IMR-90 (cell line): Measurements from ENCODE around the gene BTBD6. TPM values are rescaled to one million over a fixed set of nuclear protein-coding genes. Genes with fewer than 3 reads are reported as not detected.

Experiments used
- ATAC-seq: fragments of 200-7000 bp; cut with Tn5 transposase; 2 replicates; pipeline ENCODE4 v1.9.1; 2020; ENCODE audit warnings: low read depth, mild to moderate bottlenecking, moderate library complexity
- BruUV-seq: library from RNA; stranded (reverse); fragments of 400-500 nt; replicated peaks from 2 replicates; lab custom pipeline; 2021; lab: Mats Ljungman, UMichigan
- CTCF ChIA-PET: fragments of 300-600 bp; formaldehyde crosslinking; extraction: SDS; loops from one replicate; lab custom pipeline; 2021; ENCODE audit warnings: antibody characterized with exemption; lab: Yijun Ruan, JAX
- POLR2A ChIA-PET: fragments of 300-600 bp; sonication (Branson Sonifier 250); formaldehyde crosslinking; loops from one replicate; lab custom pipeline; 2022; ENCODE audit warnings: antibody characterized with exemption; ENCODE audit not compliant: unreplicated experiment; lab: Charles Lee
- DNase-seq: peaks from one replicate; pipeline ENCODE4 v3.0.0; 2013
- H2AFZ ChIP-seq: replicated peaks from 2 replicates; pipeline ENCODE3; 2013; ENCODE audit warnings: low read length, mild to moderate bottlenecking; ENCODE audit not compliant: poor library complexity
- H2AK5ac ChIP-seq: 2 replicates; pipeline ENCODE4 v1.6.1; 2013; ENCODE audit warnings: low read depth, low read length, inconsistent platforms
- H2AK9ac ChIP-seq: replicated peaks from 2 replicates; pipeline ENCODE3; 2013; ENCODE audit warnings: mild to moderate bottlenecking, low read depth, low read length, moderate library complexity; ENCODE audit not compliant: poor library complexity
- H2BK120ac ChIP-seq: 2 replicates; pipeline ENCODE4 v1.6.1; 2013; ENCODE audit warnings: low read depth, low read length, inconsistent platforms
- H2BK15ac ChIP-seq: 3 replicates; pipeline ENCODE4 v1.6.1; 2013; ENCODE audit warnings: low read depth, low read length, inconsistent platforms
- H2BK20ac ChIP-seq: 2 replicates; pipeline ENCODE4 v1.6.1; 2013; ENCODE audit warnings: low read depth, mild to moderate bottlenecking, inconsistent platforms, low read length, moderate library complexity
- H2BK5ac ChIP-seq: 2 replicates; pipeline ENCODE4 v1.6.1; 2013; ENCODE audit warnings: mild to moderate bottlenecking, low read depth, low read length, inconsistent platforms; ENCODE audit not compliant: poor library complexity, severe bottlenecking
- H3K14ac ChIP-seq: replicated peaks from 2 replicates; pipeline ENCODE4 v1.6.1; 2013; ENCODE audit warnings: low read depth, low read length, inconsistent platforms
- H3K18ac ChIP-seq: 2 replicates; pipeline ENCODE4 v1.6.1; 2013; ENCODE audit warnings: low read depth, low read length, control low read depth
- H3K23ac ChIP-seq: 2 replicates; pipeline ENCODE4 v1.6.1; 2013; ENCODE audit warnings: low read depth, low read length, inconsistent platforms
- H3K27ac ChIP-seq: 2 replicates; pipeline ENCODE4 v1.5.1; 2013; ENCODE audit warnings: mild to moderate bottlenecking, control low read depth, low read length; ENCODE audit not compliant: insufficient read depth
- H3K27me3 ChIP-seq: 2 replicates; pipeline ENCODE4 v1.6.1; 2013; ENCODE audit warnings: low read length; ENCODE audit not compliant: control insufficient read depth, insufficient read depth
- H3K36me3 ChIP-seq: 2 replicates; pipeline ENCODE4 v1.6.1; 2013; ENCODE audit warnings: low read length, mixed read lengths; ENCODE audit not compliant: control insufficient read depth, insufficient read depth
- H3K4ac ChIP-seq: 2 replicates; pipeline ENCODE4 v1.6.1; 2013; ENCODE audit warnings: low read depth, low read length, inconsistent platforms
- H3K4me1 ChIP-seq: 2 replicates; pipeline ENCODE4 v1.6.1; 2013; ENCODE audit warnings: low read length, mixed read lengths; ENCODE audit not compliant: control insufficient read depth, insufficient read depth
- H3K4me2 ChIP-seq: 2 replicates; pipeline ENCODE4 v1.6.1; 2013; ENCODE audit warnings: low read depth, mild to moderate bottlenecking, control low read depth, low read length, moderate library complexity
- H3K4me3 ChIP-seq: 2 replicates; pipeline ENCODE4 v1.5.1; 2013; ENCODE audit warnings: low read depth, mild to moderate bottlenecking, control low read depth, low read length, moderate library complexity; ENCODE audit not compliant: insufficient read depth
- H3K56ac ChIP-seq: 2 replicates; pipeline ENCODE4 v1.6.1; 2013; ENCODE audit warnings: low read length, inconsistent platforms; ENCODE audit not compliant: insufficient read depth; ENCODE audit errors: extremely low read depth
- H3K79me1 ChIP-seq, 2 experiments: 2 replicates each; pipeline ENCODE4 v1.6.1; 2013; ENCODE audit warnings: low read length in 2 of 2, inconsistent platforms in 1 of 2, low read depth in 1 of 2
- H3K9ac ChIP-seq: 2 replicates; pipeline ENCODE4 v1.6.1; 2013; ENCODE audit warnings: low read depth, low read length, control low read depth
- H3K9me1 ChIP-seq: 2 replicates; pipeline ENCODE4 v1.6.1; 2013; ENCODE audit warnings: low read length, inconsistent platforms; ENCODE audit not compliant: insufficient read depth
- H3K9me3 ChIP-seq: 2 replicates; pipeline ENCODE4 v1.6.1; 2013; ENCODE audit warnings: low read length; ENCODE audit not compliant: control insufficient read depth, insufficient read depth
- H4K20me1 ChIP-seq: 2 replicates; pipeline ENCODE4 v1.6.1; 2013; ENCODE audit warnings: low read length, inconsistent platforms; ENCODE audit not compliant: insufficient read depth
- H4K5ac ChIP-seq: 2 replicates; pipeline ENCODE4 v1.6.1; 2013; ENCODE audit warnings: mild to moderate bottlenecking, low read depth, low read length, control low read depth
- H4K8ac ChIP-seq, 2 experiments: 2 replicates each; pipeline ENCODE4 v1.6.1; 2013; ENCODE audit warnings: low read depth in 2 of 2, low read length in 2 of 2, control low read depth in 1 of 2, inconsistent platforms in 1 of 2
- H4K91ac ChIP-seq: 2 replicates; pipeline ENCODE4 v1.6.1; 2013; ENCODE audit warnings: low read depth, low read length, inconsistent platforms; ENCODE audit not compliant: insufficient read depth
- CEBPB ChIP-seq: IDR thresholded peaks from 2 replicates; pipeline ENCODE4 v1.6.1; 2012; ENCODE audit warnings: low read depth, low read length, improper control_type of control experiment
- CHD1 ChIP-seq: IDR thresholded peaks from 2 replicates; pipeline ENCODE4 v1.6.1; 2012; ENCODE audit warnings: low read depth, low read length, improper control_type of control experiment
- CTCF ChIP-seq: conservative IDR thresholded peaks from 2 replicates; pipeline ENCODE4 v1.5.1; 2012; ENCODE audit warnings: mild to moderate bottlenecking, low read depth, low read length, improper control_type of control experiment
- FOS ChIP-seq: fragments of 150-350 bp; IDR thresholded peaks from 2 replicates; pipeline ENCODE4 v1.6.1; 2016; ENCODE audit warnings: low read depth, low read length
- MAFK ChIP-seq: IDR thresholded peaks from 2 replicates; pipeline ENCODE4 v1.6.1; 2012; ENCODE audit warnings: low read depth, low read length, improper control_type of control experiment
- MAZ ChIP-seq: IDR thresholded peaks from 2 replicates; pipeline ENCODE4 v1.6.1; 2012; ENCODE audit warnings: low read depth, mild to moderate bottlenecking, low read length, improper control_type of control experiment, moderate library complexity, borderline replicate concordance
- MXI1 ChIP-seq: IDR thresholded peaks from 2 replicates; pipeline ENCODE4 v1.6.1; 2012; ENCODE audit warnings: low read depth, mild to moderate bottlenecking, low read length, moderate library complexity, borderline replicate concordance
- NFE2L2 ChIP-seq: fragments of 150-350 bp; IDR thresholded peaks from 2 replicates; pipeline ENCODE4 v1.6.1; 2016; ENCODE audit warnings: low read depth, mild to moderate bottlenecking, low read length
- RAD21 ChIP-seq: IDR thresholded peaks from 2 replicates; pipeline ENCODE4 v1.6.1; 2012; ENCODE audit warnings: low read length, improper control_type of control experiment
- RCOR1 ChIP-seq: IDR thresholded peaks from 2 replicates; pipeline ENCODE4 v1.6.1; 2012; ENCODE audit warnings: mild to moderate bottlenecking, low read length, improper control_type of control experiment; ENCODE audit not compliant: insufficient replicate concordance
- RFX5 ChIP-seq: IDR thresholded peaks from 2 replicates; pipeline ENCODE4 v1.8.0; 2012; ENCODE audit warnings: low read depth, mild to moderate bottlenecking, low read length, moderate library complexity
- SMC3 ChIP-seq: fragments of 150-350 bp; IDR thresholded peaks from 2 replicates; pipeline ENCODE4 v1.6.1; 2016; ENCODE audit warnings: low read depth, mild to moderate bottlenecking, antibody characterized with exemption, low read length, moderate library complexity
- WGBS, 2 experiments: methylation state at CpG; one replicate each; pipeline versions ENCODE4 v1.1.5 to v1.1.7; 2013; ENCODE audit warnings: missing lambda C conversion rate in 2 of 2; ENCODE audit not compliant: insufficient read length in 1 of 2; ENCODE audit errors: extremely low coverage in 2 of 2; 5-methylcytosine and 5-hydroxymethylcytosine counted together
- dilution Hi-C: fragments of 300-500 bp; cut with HindIII; formaldehyde crosslinking; loops from one replicate; pipeline ENCODE4 v1.14.3; 2018; ENCODE audit warnings: low sequenced_read_pairs; ENCODE audit not compliant: unreplicated experiment
- in situ Hi-C: fragments of 300-500 bp; cut with MboI; formaldehyde crosslinking; loops from 3 replicates; pipeline ENCODE4 v1.14.3; 2019; ENCODE audit warnings: low sequenced_read_pairs, inconsistent platforms, mixed read lengths
- intact Hi-C: fragments of 100-400 bp; cut with micrococcal nuclease; formaldehyde crosslinking; loops from 2 replicates; pipeline ENCODE4 v1.10.0; 2022
- polyA plus RNA-seq, 3 experiments: library from polyadenylated mRNA; depleted of rRNA; stranded (reverse); fragments of >200 nt; gene quantifications; 2 replicates each; pipeline ENCODE4 v1.2.3, GENCODE V29; 2012; ENCODE audit warnings: low replicate concordance in 1 of 3
- total RNA-seq: library from RNA; depleted of rRNA; stranded (reverse); fragments of >200 nt; gene quantifications from 2 replicates; pipeline ENCODE4 v1.2.3, GENCODE V29; 2012
- TF ChIP-seq, protein P1 (sequence below): fragments of 150-350 bp; IDR thresholded peaks from 2 replicates; pipeline ENCODE4 v1.6.1; 2017; ENCODE audit warnings: mild to moderate bottlenecking, antibody characterized with exemption, low read length, low read depth
- TF ChIP-seq, protein P2 (sequence below): fragments of 150-350 bp; IDR thresholded peaks from 2 replicates; pipeline ENCODE4 v1.6.1; 2016; ENCODE audit warnings: low read depth, mild to moderate bottlenecking, low read length, moderate library complexity, borderline replicate concordance

BTBD6 gene
- total and polyA plus RNA-seq, 2 of the 4 experiments (the other 2 are of a cell fraction), result 33.9 to 43.9 TPM

DNA sequence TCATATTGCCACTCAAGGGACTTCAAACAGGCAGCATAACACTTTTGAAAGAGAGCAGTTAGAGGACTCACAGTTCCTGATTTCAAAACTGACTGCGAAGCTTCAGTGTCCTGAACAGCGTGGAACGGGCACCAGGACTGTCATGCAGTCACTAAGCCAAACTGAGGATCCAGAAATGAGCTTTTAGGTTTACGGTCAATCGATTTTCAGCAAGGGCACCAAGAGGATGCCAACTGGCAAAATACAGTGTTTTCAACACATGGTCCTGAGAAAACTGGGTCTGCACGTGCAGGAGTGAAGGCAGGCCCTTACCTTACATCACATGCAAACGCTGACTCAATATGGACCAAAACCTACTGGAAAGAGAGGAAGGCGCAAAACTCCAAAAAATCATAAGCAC lies 36.8 kb downstream of the BTBD6 start:
- Histone ChIP-seq H2BK5ac (no peak overlapping the region), H3K9me3 (no peaks in the 10 kb centered on the region), H4K8ac (no peak overlapping the region), H4K91ac (no peak overlapping the region), H4K5ac (no peak overlapping the region), H3K56ac (no peak overlapping the region), H3K9me1 (0 out of 2 replicates have a peak, but pooled peaks cover 3% of the 10 kb centered on the region), H2AK9ac (no peak overlapping the region), H2BK120ac (no peak overlapping the region), H3K4ac (no peak overlapping the region), H3K27ac (no peak overlapping the region), H3K36me3 (peaks cover 8% of the 10 kb centered on the region), H3K4me2 (no peak overlapping the region), H3K79me1 (peaks cover 9 to 48% of the 10 kb centered on the region in 2 experiments; a peak in 3 of 4 replicates), H2BK20ac (no peak overlapping the region), H3K9ac (no peak overlapping the region), H2BK15ac (no peak overlapping the region), H3K18ac (no peak overlapping the region), H3K14ac (no peak overlapping the region), H3K27me3 (no peaks in the 10 kb centered on the region), H3K4me1 (no peaks in the 10 kb centered on the region), H3K23ac (no peak overlapping the region), H2AFZ (no peak overlapping the region), H3K4me3 (no peak overlapping the region), H2AK5ac (no peak overlapping the region), H4K20me1 (peaks cover 47% of the 10 kb centered on the region)
- no peak for TF ChIP-seq RAD21
- no peak for TF ChIP-seq RCOR1
- no peak for TF ChIP-seq CEBPB
- no peak for TF ChIP-seq RFX5
- TF ChIP-seq CHD1, result no peak
- no peak for TF ChIP-seq NFE2L2
- TF ChIP-seq, protein P1, sequence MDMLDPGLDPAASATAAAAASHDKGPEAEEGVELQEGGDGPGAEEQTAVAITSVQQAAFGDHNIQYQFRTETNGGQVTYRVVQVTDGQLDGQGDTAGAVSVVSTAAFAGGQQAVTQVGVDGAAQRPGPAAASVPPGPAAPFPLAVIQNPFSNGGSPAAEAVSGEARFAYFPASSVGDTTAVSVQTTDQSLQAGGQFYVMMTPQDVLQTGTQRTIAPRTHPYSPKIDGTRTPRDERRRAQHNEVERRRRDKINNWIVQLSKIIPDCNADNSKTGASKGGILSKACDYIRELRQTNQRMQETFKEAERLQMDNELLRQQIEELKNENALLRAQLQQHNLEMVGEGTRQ, result no peak
- no peak for TF ChIP-seq CTCF
- TF ChIP-seq MAFK, result no peak
- TF ChIP-seq, protein P2, sequence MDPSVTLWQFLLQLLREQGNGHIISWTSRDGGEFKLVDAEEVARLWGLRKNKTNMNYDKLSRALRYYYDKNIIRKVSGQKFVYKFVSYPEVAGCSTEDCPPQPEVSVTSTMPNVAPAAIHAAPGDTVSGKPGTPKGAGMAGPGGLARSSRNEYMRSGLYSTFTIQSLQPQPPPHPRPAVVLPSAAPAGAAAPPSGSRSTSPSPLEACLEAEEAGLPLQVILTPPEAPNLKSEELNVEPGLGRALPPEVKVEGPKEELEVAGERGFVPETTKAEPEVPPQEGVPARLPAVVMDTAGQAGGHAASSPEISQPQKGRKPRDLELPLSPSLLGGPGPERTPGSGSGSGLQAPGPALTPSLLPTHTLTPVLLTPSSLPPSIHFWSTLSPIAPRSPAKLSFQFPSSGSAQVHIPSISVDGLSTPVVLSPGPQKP, result no peak
- no peak for TF ChIP-seq FOS
- no peak for TF ChIP-seq MXI1
- no peak for TF ChIP-seq MAZ
- no peak for TF ChIP-seq SMC3
- POLR2A ChIA-PET, result no interaction called here
- in situ Hi-C loops, result no loop called here
- intact Hi-C loops, result no loop called here
- no peak for ATAC-seq
- no peak for DNase-seq
- CTCF ChIA-PET, result no interaction called here
- WGBS, 2 experiments, result 94% methylated on average over 5 of the region's 8 CpGs; no CpG with 5 or more reads in 1 of the 2 experiments
- no TSS peak for BruUV-seq
- dilution Hi-C loops, result no loop called here
